ENCODE measurements around the gene TMEM272.

The TMEM272 gene

GRCh38 chr13:51811920-51812451 is 33.0 kb downstream of the TMEM272 start:
- in situ Hi-C loops (cut with MboI; ENCODE audit: low sequenced_read_pairs, unreplicated experiment) = no loop called here
- DNase-seq (ENCODE audit: low spot score) = no peak

GRCh38 chr13:51811046-51811445 is 33.9 kb downstream of the TMEM272 start:
- TF ChIP-seq CTCF (IDR thresholded peaks at IDR 0.05; ENCODE audit: borderline replicate concordance, control extremely low read depth, extremely low read depth, insufficient read depth, missing control alignments) = no peak
- no peak for DNase-seq (ENCODE audit: low spot score)
- in situ Hi-C loops (cut with MboI; ENCODE audit: low sequenced_read_pairs, unreplicated experiment) = no loop called here

More at GRCh38 chr13:51811920-51812451, 33.0 kb downstream of the TMEM272 start:
- no peak for TF ChIP-seq CTCF (IDR thresholded peaks at IDR 0.05; ENCODE audit: borderline replicate concordance, control extremely low read depth, extremely low read depth, insufficient read depth, missing control alignments)

GRCh38 chr13:51808811-51809210 is 36.2 kb downstream of the TMEM272 start:
- in situ Hi-C loops (cut with MboI; ENCODE audit: low sequenced_read_pairs, unreplicated experiment) = no loop called here
- no peak for DNase-seq (ENCODE audit: low spot score)
- no peak for TF ChIP-seq CTCF (IDR thresholded peaks at IDR 0.05; ENCODE audit: borderline replicate concordance, control extremely low read depth, extremely low read depth, insufficient read depth, missing control alignments)

- in situ Hi-C loops (cut with MboI; ENCODE audit: low sequenced_read_pairs, unreplicated experiment) = no loop called here
- no peak for DNase-seq (ENCODE audit: low spot score)
- no peak for TF ChIP-seq CTCF (IDR thresholded peaks at IDR 0.05; ENCODE audit: borderline replicate concordance, control extremely low read depth, extremely low read depth, insufficient read depth, missing control alignments)
Observed at GRCh38 chr13:51807041-51807440, 37.9 kb downstream of the TMEM272 start.

- DNase-seq (ENCODE audit: low spot score) = no peak
- TF ChIP-seq CTCF (IDR thresholded peaks at IDR 0.05; ENCODE audit: borderline replicate concordance, control extremely low read depth, extremely low read depth, insufficient read depth, missing control alignments) = no peak
- in situ Hi-C loops (cut with MboI; ENCODE audit: low sequenced_read_pairs, unreplicated experiment) = no loop called here
Observed at GRCh38 chr13:51806566-51806965, 38.4 kb downstream of the TMEM272 start.

GRCh38 chr13:51805925-51806324 is 39.1 kb downstream of the TMEM272 start:
- TF ChIP-seq CTCF (IDR thresholded peaks at IDR 0.05; ENCODE audit: borderline replicate concordance, control extremely low read depth, extremely low read depth, insufficient read depth, missing control alignments) = no peak
- no peak for DNase-seq (ENCODE audit: low spot score)
- in situ Hi-C loops (cut with MboI; ENCODE audit: low sequenced_read_pairs, unreplicated experiment) = no loop called here

Data from GM13976 (cell line).